A549 (cell line): Measurements from ENCODE around the gene PRTG. TPM values are rescaled to one million over a fixed set of nuclear protein-coding genes. Genes with fewer than 3 reads are reported as not detected.
"Not testable (repeated sequence)": the region's sequence is repeated elsewhere in the genome, so short reads cannot be mapped to it uniquely, and the experiment has no call there.

Experiments
- ATAC-seq, 2 experiments: fragments of 200-7000 bp in 1 of 2; fragments of >200 bp in 1 of 2; cut with Nextera tagmentation in 1 of 2; cut with Tn5 transposase in 1 of 2; 3 replicates each; pipeline versions ENCODE4 v1.8.0 to v1.9.1; 2018 to 2020; ENCODE audit warnings: mild to moderate bottlenecking in 1 of 2, moderate library complexity in 1 of 2
- CTCF ChIA-PET: fragments of 300-600 bp; sonication (Branson Sonifier 250); formaldehyde crosslinking; extraction: SDS; loops from one replicate; lab custom pipeline; 2021; ENCODE audit warnings: antibody characterized with exemption, inconsistent platforms; lab: Yijun Ruan, JAX
- POLR2A ChIA-PET: fragments of 350-600 bp; formaldehyde crosslinking; extraction: SDS; loops from one replicate; lab custom pipeline; 2021; ENCODE audit warnings: antibody characterized with exemption, inconsistent platforms; lab: Yijun Ruan, JAX
- DNase-seq, 2 experiments: peaks; one replicate each; pipeline versions ENCODE4 v3.0.0 to v3.0.0-alpha.2; 2011 to 2016; ENCODE audit warnings: low read depth in 1 of 2, low spot score in 1 of 2
- FAIRE-seq: peaks from 2 replicates; lab custom pipeline; 2011; peaks lifted over from hg19 to GRCh38; lab: Jason Lieb, UNC
- H3K27ac ChIP-seq, 2 experiments: fragments of >200 bp; sonication (Bioruptor Twin); formaldehyde crosslinking; 3 replicates each; pipeline ENCODE4 v1.5.1; 2016 to 2017
- H3K4me1 ChIP-seq: fragments of >200 bp; sonication (Bioruptor Twin); formaldehyde crosslinking; 3 replicates; pipeline ENCODE4 v1.6.1; 2016
- H3K4me2 ChIP-seq: fragments of >200 bp; sonication (Bioruptor Twin); formaldehyde crosslinking; 3 replicates; pipeline ENCODE4 v1.6.1; 2016
- H3K4me3 ChIP-seq: fragments of >200 bp; sonication (Bioruptor Twin); formaldehyde crosslinking; 3 replicates; pipeline ENCODE4 v1.5.1; 2016
- H3K9me3 ChIP-seq: fragments of >200 bp; sonication (Bioruptor Twin); formaldehyde crosslinking; 3 replicates; pipeline ENCODE4 v1.6.1; 2016
- BCL3 ChIP-seq: fragments of >200 bp; sonication (Bioruptor Twin); formaldehyde crosslinking; IDR thresholded peaks from 3 replicates; pipeline ENCODE4 v1.6.1; 2016
- CBX2 ChIP-seq: fragments of 200-600 bp; sonication (generic); IDR thresholded peaks from 2 replicates; pipeline ENCODE4 v1.6.1; 2016; ENCODE audit warnings: low read depth, mild to moderate bottlenecking, borderline replicate concordance
- CTCF ChIP-seq: fragments of >200 bp; sonication (Bioruptor Twin); formaldehyde crosslinking; IDR thresholded peaks from 3 replicates; pipeline ENCODE4 v1.5.1; 2016
- EP300 ChIP-seq, 2 experiments: fragments of >200 bp; sonication (Bioruptor Twin); formaldehyde crosslinking; IDR thresholded peaks; 2 replicates in 1 of 2; 3 replicates in 1 of 2; pipeline ENCODE4 v1.6.1; 2016 to 2017
- FOXS1 ChIP-seq: fragments of 250-450 bp; sonication (Bioruptor Pico); IDR thresholded peaks from 2 replicates; pipeline ENCODE4 v1.5.0; 2020; ENCODE audit warnings: mild to moderate bottlenecking, moderate library complexity
- HES2 ChIP-seq: fragments of >200 bp; sonication (Bioruptor Twin); formaldehyde crosslinking; IDR thresholded peaks from 2 replicates; pipeline ENCODE4 v1.6.1; 2016
- HEYL ChIP-seq: fragments of 250-450 bp; sonication (Bioruptor Pico); IDR thresholded peaks from 2 replicates; pipeline ENCODE4 v1.8.0; 2021; ENCODE audit warnings: mild to moderate bottlenecking, moderate library complexity
- HMGXB4 ChIP-seq: fragments of 250-450 bp; sonication (Bioruptor Pico); IDR thresholded peaks from 2 replicates; pipeline ENCODE4 v1.5.0; 2021; ENCODE audit warnings: mild to moderate bottlenecking, moderate library complexity, borderline replicate concordance
- HOXA7 ChIP-seq: fragments of 250-450 bp; sonication (Bioruptor Pico); IDR thresholded peaks from 2 replicates; pipeline ENCODE4 v1.5.0; 2020; ENCODE audit warnings: mild to moderate bottlenecking, moderate library complexity
- KDM5A ChIP-seq: fragments of 200-600 bp; sonication (generic); IDR thresholded peaks from 2 replicates; pipeline ENCODE4 v1.6.1; 2016; ENCODE audit warnings: antibody characterized with exemption, mild to moderate bottlenecking
- MAFK ChIP-seq: fragments of 450-650 bp; IDR thresholded peaks from 2 replicates; pipeline ENCODE4 v1.6.1; 2014; ENCODE audit not compliant: partially characterized antibody
- MAZ ChIP-seq: fragments of 150-350 bp; IDR thresholded peaks from 2 replicates; pipeline ENCODE4 v1.6.1; 2014; ENCODE audit warnings: antibody characterized with exemption, low read depth, low read length, borderline replicate concordance
- MYC ChIP-seq: IDR thresholded peaks from 2 replicates; pipeline ENCODE4 v1.6.1; 2012; ENCODE audit warnings: mild to moderate bottlenecking, inconsistent platforms, low read length, improper control_type of control experiment, borderline replicate concordance
- NFE2L2 ChIP-seq: fragments of 150-350 bp; conservative IDR thresholded peaks from 2 replicates; pipeline ENCODE4 v1.6.1; 2014; ENCODE audit warnings: low read length
- PBX3 ChIP-seq: IDR thresholded peaks from 2 replicates; pipeline ENCODE4 v1.6.1; 2012
- RAD21 ChIP-seq, 2 experiments: fragments of >200 bp in 1 of 2; sonication (Bioruptor Twin) in 1 of 2; formaldehyde crosslinking in 1 of 2; IDR thresholded peaks in 1 of 2; conservative IDR thresholded peaks in 1 of 2; 2 replicates in 1 of 2; 3 replicates in 1 of 2; pipeline ENCODE4 v1.6.1; 2012 to 2018; ENCODE audit warnings: inconsistent platforms in 1 of 2
- RFX5 ChIP-seq: fragments of 450-650 bp; IDR thresholded peaks from 2 replicates; pipeline ENCODE4 v1.7.1; 2014; ENCODE audit warnings: antibody characterized with exemption, mild to moderate bottlenecking, moderate library complexity
- RNF2 ChIP-seq: fragments of 200-600 bp; sonication (generic); IDR thresholded peaks from 2 replicates; pipeline ENCODE4 v1.6.1; 2016; ENCODE audit warnings: low read depth, mild to moderate bottlenecking, antibody characterized with exemption, moderate library complexity, borderline replicate concordance
- SMC3 ChIP-seq: fragments of >200 bp; sonication (Bioruptor Twin); formaldehyde crosslinking; IDR thresholded peaks from 3 replicates; pipeline ENCODE4 v1.6.1; 2018; ENCODE audit warnings: inconsistent platforms
- ZC3H11A ChIP-seq: fragments of 450-650 bp; IDR thresholded peaks from 2 replicates; pipeline ENCODE4 v1.6.1; 2014; ENCODE audit warnings: antibody characterized with exemption, mild to moderate bottlenecking
- ZNF302 ChIP-seq: fragments of 250-450 bp; sonication (Bioruptor Pico); IDR thresholded peaks from 2 replicates; pipeline ENCODE4 v1.9.0; 2021; ENCODE audit warnings: inconsistent platforms, mild to moderate bottlenecking, moderate library complexity
- WGBS: methylation state at CpG from one replicate; pipeline ENCODE4 v1.1.6; 2017; ENCODE audit errors: missing lambda C conversion rate; 5-methylcytosine and 5-hydroxymethylcytosine counted together
- polyA plus RNA-seq, 4 experiments: library from polyadenylated mRNA; depleted of rRNA in 3 of 4; stranded (reverse); fragments of >200 nt; fragmentation: RNase III in 1 of 4; extraction: RNeasy Plus Mini Kit Qiagen cat#74134 plus additional on column Dnase treatment in 1 of 4; gene quantifications; 2 replicates in 3 of 4; 3 replicates in 1 of 4; pipeline ENCODE4 v1.2.3, GENCODE V29; 2011 to 2017

The PRTG gene
- polyA plus RNA-seq, 2 of the 4 experiments (the other 2 are of a cell fraction): 5.5 to 10.7 TPM

- ChIA-PET CTCF (interaction anchor here (0.6 to 1.4 kb wide), 2 partner anchors 57 to 85 kb away, joined by 3 to 6 read pairs; no protein-coding TSS in a partner anchor), POLR2A (interaction anchor here (1.1 kb wide), 1 partner anchor 9 kb away, joined by 3 read pairs; no protein-coding TSS in a partner anchor)
- FAIRE-seq (no peak), DNase-seq (no peak), ATAC-seq (no peak)
- WGBS: 92% methylated on average over 2 of the region's 2 CpGs
- H3K27ac ChIP-seq: no peak overlapping the region
- TF ChIP-seq CBX2: no peak
- H3K4me1 ChIP-seq: peaks cover 7% of the 10 kb centered on the region; the same call in 2 of the 3 replicates
- H3K9me3 ChIP-seq: no peaks in the 10 kb centered on the region
- no peak overlapping the region for H3K4me3 ChIP-seq
- no peak overlapping the region for H3K4me2 ChIP-seq
Measured at GRCh38 chr15:55734641-55735040, 8.3 kb downstream of the PRTG start.

- H3K9me3 ChIP-seq, FAIRE-seq, DNase-seq, POLR2A ChIA-PET, H3K4me1 ChIP-seq, H3K4me2 ChIP-seq, ATAC-seq, H3K4me3 ChIP-seq, H3K27ac ChIP-seq: not testable (repeated sequence)
- CTCF ChIA-PET: interaction anchor here (1.3 kb wide), 1 partner anchor 41 kb away, joined by 3 read pairs; no protein-coding TSS in a partner anchor
- 95% methylated on average over 7 of the region's 7 CpGs for WGBS
Measured at GRCh38 chr15:55733461-55733860, 9.5 kb downstream of the PRTG start.

- Histone ChIP-seq H3K9me3 (0 out of 3 replicates have a peak, but pooled peaks cover 3% of the 10 kb centered on the region), H3K4me1 (no peaks in the 10 kb centered on the region), H3K4me2 (no peak overlapping the region), H3K4me3 (no peak overlapping the region), H3K27ac (no peak overlapping the region)
- DNase-seq: no peak
- WGBS: 84% methylated on average over 3 of the region's 3 CpGs
- ChIA-PET CTCF (interaction anchor here (1.7 kb wide), 1 partner anchor 10 kb away, joined by 3 read pairs; no protein-coding TSS in a partner anchor), POLR2A (no interaction called here)
- no peak for TF ChIP-seq RAD21 (conservative IDR thresholded peaks at IDR 0.05 in 1 of 2, IDR thresholded peaks at IDR 0.05 in 1 of 2)
- TF ChIP-seq ZC3H11A: no peak
- no peak for TF ChIP-seq NFE2L2
- no peak for TF ChIP-seq MYC
- no peak for TF ChIP-seq MAZ
- no peak for TF ChIP-seq RNF2
- no peak for TF ChIP-seq HMGXB4 (CRISPR knock-in tag)
- no peak for TF ChIP-seq RFX5
- no peak for TF ChIP-seq ZNF302
- no peak for TF ChIP-seq FOXS1 (CRISPR knock-in tag)
- TF ChIP-seq KDM5A: no peak
- no peak for TF ChIP-seq HOXA7 (CRISPR knock-in tag)
- no peak for ATAC-seq
- FAIRE-seq: no peak
Measured at GRCh38 chr15:55721554-55722185, 21.3 kb downstream of the PRTG start.

- WGBS: 80% methylated on average over 6 of the region's 6 CpGs
- Histone ChIP-seq H3K4me1 (no peaks in the 10 kb centered on the region), H3K27ac (no peak overlapping the region), H3K9me3 (no peaks in the 10 kb centered on the region), H3K4me3 (no peak overlapping the region), H3K4me2 (no peak overlapping the region)
- no peak for DNase-seq
- FAIRE-seq: peak; percentile 59
- ATAC-seq: no peak
- POLR2A ChIA-PET: no interaction called here
- TF ChIP-seq MAZ (no peak), HEYL (no peak), MAFK (no peak), HES2 (no peak), EP300 (IDR thresholded peaks at IDR 0.05) (no peak), NFE2L2 (no peak), CTCF (no peak), SMC3 (no peak), PBX3 (no peak), BCL3 (no peak)
- CTCF ChIA-PET: no interaction called here
Measured at GRCh38 chr15:55715355-55716076, 27.4 kb downstream of the PRTG start.
